Caki2 (cell line): Measurements from ENCODE around the gene PTPRN2. TPM values are rescaled to one million over a fixed set of nuclear protein-coding genes. Genes with fewer than 3 reads are reported as not detected.

Experiments used
- DNase-seq: peaks from one replicate; pipeline ENCODE4 v3.0.0-alpha.2; 2015; ENCODE audit warnings: low read depth
- in situ Hi-C: cut with HindIII; loops from 2 replicates; pipeline ENCODE4 v1.10.0; 2016; ENCODE audit warnings: low sequenced_read_pairs, low pct_unique_long_range_greater_than_20kb, mixed read lengths
- total RNA-seq: library from RNA; depleted of rRNA; stranded (reverse); fragments of >200 nt; shearing (Covaris generic); gene quantifications from 2 replicates; pipeline ENCODE4 v1.2.3, GENCODE V29; 2014; ENCODE audit warnings: low replicate concordance

The PTPRN2 gene
- total RNA-seq, 1 experiment from 2014 or later = 0.88 TPM

DNA sequence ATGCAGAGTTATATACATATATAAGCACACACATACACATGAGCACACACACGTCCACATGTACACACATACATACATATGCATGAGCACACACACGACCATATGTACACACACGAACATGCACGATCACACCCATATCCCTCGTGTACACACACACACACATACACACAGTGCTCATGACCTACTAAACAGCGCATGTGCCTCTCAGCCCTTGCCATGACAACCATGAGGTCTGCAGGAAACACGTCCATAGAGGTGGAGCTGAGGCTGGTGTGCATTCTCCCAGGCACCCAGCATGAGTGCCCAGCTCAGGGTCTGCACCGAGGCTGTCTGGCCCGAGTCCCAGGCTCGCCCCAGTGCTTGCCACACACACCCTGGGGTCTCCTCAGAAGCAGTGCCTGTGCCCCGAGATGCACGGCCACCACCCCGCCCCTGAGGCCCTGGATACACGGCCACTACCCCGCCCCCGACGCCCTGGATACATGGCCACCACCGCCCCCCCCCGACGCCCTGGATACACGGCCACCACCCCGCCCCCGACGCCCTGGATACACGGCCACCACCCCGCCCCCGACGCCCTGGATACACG is 721.2 kb downstream of the PTPRN2 start:
- in situ Hi-C loops = no loop called here
- no peak for DNase-seq

DNA sequence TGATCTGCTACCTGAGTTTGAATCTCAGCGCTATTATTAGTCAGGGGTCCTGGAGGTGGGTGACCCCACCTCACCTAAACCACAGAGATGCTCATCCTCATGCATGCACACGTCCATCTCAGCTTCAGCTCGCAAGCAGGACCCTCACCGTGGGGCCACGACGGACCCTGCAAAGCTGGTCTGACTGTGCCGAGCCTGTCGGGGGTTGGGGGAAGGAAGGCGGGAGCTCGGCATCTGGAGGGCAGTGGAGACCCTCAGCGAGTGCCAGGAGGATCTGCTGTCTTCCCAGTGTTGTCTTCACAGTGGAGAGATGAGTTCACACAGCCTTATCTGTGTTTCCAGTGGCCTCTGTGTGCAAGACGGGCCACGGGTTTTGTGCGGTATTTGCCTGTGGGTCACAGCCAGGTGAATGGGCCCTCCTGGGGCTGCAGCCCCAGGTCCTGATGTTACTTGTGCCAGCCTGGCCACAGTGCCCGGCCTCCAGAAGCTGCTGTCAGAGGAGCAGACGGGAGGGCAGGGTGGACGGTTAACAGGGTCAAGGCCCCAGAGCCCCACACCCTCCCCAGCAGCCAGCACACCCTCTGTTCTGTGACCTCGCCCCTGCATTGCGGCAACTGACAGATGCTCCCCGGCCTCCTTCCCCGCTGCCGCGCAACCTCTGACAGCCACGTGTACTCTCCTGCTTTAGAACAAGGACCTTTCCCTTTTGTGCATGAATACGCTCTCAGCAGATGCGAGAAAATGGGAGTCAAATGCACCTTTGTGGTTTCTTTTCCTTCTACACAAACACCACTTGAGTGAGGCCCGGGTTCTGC is 722.1 kb downstream of the PTPRN2 start:
- in situ Hi-C loops = no loop called here
- DNase-seq = no peak

DNA sequence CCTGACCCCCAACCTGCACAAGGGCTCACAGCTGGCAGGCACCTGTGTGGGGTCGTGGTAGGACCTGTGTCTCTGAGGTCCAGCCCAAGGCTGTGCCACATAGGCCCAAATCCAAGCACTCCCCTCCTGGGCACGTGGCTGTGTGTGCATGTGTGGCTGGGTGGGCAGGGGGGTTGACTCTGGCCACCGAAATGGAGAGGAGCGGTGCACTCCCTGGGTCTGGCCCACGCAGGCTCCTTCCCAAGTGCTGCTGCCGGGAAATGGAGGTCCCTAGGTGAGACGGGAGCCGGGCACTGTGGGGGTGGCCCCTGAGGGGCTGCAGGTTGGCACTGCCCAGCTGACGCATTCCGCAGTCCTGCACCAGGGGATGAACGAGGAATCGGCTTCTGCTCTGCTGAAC is 722.7 kb downstream of the PTPRN2 start:
- in situ Hi-C loops = no loop called here

DNA sequence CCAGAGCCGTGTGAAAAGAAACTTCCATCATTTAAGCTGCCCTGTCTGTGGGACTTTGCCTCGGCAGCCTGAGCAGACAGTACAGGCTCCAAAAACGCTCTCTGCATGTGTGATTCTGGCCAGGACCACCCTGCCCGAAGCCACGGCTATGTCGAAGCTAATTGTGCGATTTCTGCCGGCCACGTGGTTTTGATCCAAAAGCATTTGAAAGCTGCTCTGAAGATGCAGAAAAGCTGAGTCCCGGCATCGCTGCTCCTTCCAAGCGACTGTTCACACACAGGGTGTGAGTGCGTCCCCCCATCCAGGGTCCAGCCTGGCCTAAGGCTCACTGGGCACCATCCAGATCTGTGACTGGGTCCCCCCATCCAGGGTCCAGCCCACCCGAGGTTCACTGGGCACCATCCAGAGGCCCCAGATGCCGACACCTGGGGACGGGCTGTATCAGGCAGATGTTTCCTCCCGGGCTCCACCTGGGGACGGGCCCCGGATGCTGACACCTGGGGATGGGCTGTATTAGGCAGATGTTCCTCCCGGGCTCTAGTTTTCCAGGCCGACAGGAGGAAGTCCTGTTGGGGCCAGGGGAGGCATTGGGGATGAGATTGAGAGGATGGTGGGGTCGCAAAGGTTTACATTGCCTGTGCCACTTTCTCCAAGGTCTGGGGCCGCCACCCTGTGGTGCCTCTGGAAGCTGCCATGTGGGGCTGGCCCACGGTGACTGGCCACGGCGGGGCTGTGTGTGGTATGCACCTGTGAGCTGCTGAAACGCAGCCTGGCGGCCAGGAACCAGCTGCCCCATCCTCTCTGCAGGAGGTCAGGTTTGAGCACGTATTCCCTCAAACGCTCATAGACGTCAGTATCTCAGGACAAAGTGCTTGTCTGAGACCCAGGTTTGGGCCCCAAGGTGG is 723.5 kb downstream of the PTPRN2 start:
- no peak for DNase-seq
- in situ Hi-C loops = no loop called here

More for the DNA sequence above, 722.7 kb downstream of the PTPRN2 start:
- no peak for DNase-seq

DNA sequence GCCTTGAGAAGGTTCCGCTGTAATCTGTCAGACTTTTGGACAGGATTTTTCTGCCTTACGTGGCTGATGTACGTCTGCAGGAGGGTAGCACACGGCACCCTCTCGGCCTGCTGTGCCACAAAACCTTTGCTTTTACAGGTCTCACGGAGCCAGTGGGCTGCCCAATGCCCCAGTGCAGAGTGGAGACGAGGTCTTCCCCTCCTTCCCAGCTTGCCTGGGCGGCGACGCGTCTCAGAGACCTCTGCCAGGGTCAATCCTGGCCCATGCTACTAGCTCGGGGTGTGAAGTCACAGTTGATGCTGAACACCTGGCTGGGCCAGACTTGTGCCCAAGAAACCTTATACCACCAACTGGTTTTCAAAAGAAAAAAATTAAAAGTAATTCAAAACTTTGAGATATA is 724.4 kb downstream of the PTPRN2 start:
- in situ Hi-C loops = no loop called here
- DNase-seq = no peak

DNA sequence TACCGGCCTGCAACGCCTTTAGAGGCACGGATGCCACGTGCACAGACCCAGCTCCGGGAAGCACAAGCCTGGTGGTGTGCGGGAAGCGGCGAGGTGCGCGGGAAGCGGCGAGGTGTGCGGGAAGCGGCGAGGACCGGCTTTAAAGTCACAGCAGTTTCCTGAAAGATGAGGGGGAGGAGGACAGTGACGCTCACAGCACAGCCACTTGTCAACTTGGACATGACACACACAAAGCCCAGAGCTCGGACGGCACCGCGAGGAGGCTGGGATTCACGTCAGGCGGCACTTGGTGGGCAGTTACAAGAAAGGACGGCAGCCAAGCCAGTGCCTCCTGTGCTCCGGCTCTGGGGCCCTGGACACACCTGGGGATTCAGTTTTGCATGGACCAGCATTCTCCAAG is 724.9 kb downstream of the PTPRN2 start:
- in situ Hi-C loops = no loop called here

DNA sequence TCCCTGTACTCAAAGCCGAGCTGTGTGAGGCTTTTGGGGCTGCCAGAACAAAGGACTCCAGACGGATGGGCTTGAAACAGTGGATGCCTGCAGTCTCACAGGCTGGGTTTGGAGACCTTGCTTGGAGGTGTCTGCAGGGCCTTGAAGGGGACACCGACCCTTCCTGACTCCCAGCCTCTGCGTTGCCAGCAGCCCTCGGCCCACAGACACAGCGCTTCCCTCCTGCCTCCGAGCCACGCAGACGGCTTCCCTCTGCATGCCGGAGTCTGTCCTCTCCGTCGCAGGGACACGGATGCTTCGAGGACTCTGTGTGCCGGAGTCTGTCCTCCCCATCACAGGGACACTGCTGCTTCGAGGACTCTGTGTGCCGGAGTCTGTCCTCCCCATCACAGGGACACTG is 726.1 kb downstream of the PTPRN2 start:
- DNase-seq = no peak
- in situ Hi-C loops = no loop called here

More for the DNA sequence above, 724.9 kb downstream of the PTPRN2 start:
- no peak for DNase-seq

DNA sequence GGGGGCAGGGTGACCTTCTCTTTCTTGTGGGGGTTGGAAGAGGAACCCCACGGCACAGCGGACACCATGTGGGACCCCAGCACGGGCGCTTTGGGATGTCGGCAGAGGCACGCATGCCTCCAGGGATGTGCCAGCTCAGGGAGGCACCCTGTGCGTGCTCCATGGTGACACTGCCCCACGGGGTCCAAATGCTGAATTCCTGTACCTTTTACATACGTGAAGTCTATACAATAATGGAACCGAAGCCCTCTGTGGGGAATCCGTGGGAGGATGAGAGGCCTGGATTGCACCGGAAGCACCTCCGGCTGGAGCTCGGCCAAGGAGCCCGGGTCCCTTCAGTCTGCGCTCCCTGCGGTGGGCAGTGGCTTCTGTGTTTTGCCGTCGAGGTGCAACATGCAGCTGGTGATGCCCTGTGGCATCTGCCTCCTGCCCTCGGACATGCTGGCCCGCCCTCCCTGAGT is 726.6 kb downstream of the PTPRN2 start:
- in situ Hi-C loops = no loop called here
- DNase-seq = no peak

DNA sequence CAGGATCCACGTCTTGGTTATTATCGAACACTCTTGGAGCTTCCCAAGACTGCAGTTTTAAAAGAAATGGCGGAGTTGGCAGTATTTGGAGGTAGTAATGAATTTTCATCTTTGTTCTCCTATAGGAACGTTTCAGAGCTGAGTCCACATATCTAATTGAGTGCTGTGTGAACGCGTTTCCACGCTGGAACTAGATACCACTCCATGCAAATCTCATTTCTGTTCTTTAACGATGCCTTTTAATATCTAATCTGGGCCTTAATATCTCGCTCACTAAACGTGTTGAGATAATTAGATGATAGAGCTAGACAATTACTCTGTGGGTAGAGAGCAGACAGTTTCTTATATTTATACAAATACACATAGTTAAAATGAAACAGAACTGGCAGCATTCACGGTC is 727.2 kb downstream of the PTPRN2 start:
- no peak for DNase-seq
- in situ Hi-C loops = no loop called here

DNA sequence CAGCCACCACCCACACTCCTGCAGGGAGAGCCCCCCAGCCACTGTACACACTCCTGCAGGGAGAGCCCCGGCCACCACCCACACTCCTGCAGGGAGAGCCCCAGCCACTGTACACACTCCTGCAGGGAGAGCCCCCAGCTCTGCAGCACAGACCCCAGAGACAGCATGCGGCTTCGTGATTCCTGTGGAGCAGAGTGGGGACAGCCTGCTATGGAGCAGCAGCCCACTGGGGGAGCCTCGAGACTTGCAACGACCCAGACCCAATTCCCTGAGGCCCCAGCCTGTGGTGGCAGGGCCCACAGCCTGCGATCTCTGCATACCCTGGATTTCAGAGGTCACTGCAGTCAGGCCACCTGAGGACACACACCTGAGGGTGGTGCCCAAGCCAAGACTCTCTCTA is 727.7 kb downstream of the PTPRN2 start:
- in situ Hi-C loops = no loop called here
- no peak for DNase-seq

DNA sequence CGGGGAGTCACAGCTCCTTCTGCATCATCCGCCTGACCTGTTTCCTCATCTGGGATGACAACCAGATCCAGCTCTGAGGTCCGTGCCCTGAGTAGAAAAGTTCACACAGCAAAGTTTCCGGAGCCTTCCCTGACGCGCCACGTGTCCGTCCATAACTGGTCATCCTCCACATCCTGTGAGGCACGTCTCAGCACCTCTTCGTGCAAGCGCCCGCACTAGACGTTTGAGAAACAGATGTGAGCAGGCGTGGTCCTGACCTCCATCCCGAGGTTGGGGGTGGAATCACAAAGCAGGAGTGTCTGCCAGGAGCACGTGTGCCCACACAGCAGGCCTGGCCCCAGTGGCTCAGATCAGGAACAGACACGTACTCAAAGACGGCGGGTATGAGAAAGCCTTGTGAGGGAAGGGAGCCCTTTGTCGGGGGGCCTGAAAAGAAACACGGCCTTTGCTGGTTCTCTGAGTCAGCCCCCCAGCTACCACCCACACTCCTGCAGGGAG is 730.0 kb downstream of the PTPRN2 start:
- in situ Hi-C loops = no loop called here
- DNase-seq = no peak

DNA sequence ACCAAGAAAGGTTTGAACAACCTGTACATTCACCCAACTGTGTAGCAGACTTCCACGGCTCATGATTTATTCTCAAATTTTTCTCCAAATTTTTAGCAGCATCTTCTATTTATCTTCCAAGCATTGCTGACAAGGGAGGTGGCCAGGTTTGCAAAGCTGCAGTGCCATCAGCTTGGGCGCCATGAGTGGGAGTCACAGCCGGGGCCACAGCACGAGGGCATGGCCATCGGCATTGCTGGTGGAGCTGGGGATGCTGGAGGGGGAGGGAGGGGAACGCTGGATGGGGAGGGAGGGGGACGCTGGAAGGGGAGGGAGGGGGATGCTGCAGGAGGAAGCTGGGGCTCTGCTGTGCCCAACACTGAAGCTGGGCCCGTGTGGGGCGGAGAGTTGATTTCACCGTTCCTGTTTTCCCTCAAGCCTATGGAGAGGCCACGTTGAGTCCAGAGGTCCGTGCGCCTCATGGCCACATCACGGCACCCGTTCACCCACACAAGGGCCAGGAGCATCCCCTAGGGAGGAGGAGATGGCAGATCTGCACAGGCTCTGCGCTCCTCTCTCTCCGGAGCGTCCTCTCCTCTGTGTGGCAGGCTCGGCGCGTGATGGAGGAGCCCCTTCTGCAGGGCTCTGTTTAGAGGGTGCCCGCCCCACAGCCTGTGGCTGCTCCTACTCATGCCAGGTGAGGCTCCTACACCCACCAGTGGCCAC is 730.6 kb downstream of the PTPRN2 start:
- DNase-seq = no peak
- in situ Hi-C loops = no loop called here

DNA sequence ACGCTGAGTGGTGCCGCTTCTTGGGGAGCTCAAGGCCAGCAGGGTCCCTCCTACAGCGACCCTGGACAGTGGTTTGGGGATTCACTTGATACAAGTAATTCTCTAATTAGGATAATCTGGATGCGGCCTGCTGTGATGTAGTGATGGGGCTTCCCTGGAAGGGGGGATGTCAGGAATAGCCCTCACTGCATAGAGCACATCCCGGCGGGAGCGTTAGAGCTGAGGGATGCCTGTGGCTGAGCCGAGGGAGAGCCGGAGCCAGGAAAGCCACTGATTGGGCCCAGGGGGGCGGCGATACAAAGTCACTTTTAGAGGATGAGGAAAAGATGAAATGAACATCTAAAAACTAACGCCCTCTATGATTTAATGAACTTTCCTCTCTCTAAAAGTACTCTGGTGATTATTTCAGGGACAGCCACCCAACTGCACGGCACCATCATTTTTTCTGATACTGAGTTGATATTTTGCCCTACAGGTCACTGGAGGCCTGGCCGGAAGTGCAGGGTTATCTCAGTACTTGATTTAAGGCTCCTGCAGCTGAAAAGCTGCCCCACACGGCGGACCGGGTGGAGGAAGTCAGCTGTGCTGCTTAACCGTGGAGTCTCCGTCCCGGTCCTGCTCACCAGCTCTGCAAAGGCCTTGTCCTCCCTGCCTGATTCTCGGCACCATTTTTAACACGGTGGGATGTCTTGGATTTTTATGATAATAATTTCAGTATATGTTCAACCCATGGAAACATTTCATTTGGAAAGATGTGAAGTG is 732.0 kb downstream of the PTPRN2 start:
- in situ Hi-C loops = no loop called here
- DNase-seq = no peak

DNA sequence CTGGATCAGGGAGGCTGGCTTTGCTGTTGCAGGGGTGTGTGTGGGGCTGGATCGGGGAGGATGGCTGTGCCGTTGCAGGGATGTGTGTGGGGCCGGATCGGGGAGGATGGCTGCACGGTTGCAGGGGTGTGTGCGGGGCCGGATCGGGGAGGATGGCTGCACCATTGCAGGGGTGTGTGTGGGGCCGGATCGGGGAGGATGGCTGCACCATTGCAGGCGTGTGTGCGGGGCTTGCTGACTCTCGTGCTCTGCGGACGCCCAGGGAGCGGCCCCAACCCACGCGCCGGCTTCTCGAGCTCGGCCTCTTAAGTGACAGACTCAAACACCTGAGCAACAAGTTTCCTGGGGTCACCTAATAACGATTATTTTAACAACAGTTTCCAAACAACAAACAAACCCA is 732.6 kb downstream of the PTPRN2 start:
- no peak for DNase-seq
- in situ Hi-C loops = no loop called here

DNA sequence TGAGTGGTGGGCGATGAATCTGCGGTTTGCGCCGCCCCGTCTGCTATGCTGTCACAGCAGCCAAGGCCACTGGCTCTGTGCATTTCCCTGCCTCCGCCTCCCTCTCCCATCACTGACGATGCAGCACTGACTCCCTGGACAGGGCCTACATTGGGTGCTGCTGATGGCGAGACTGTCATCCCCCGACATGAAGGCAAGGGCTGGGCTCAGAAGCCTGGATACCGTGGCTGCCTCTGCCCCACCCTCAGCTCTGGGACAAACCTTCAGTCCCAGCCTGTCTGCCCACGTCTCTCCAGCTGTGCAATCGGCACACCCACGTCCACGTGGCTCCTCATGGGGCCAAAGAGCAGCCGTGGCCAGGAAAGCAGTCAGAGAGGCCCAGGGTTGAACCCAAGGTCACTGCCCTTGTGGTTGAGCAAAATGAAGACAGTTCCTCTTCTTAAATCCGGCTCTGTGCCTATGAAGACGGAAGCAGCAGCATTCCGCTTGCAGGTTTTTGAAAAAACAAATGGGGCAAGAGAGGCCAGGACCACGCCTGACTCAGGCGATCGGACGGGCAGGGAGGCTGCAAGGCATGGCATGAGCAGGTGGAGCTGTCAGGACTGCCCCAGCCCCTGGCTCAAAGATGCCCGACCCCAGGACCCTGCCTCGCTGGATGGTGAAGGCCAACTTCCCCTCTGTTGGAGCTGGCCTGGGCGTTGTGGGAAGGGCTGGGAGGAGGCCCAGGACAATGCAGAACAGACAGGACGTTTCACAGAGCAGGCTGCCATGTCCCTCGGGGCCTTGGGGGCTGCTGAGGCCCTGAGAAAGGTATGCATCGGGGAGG is 733.3 kb downstream of the PTPRN2 start:
- DNase-seq = no peak
- in situ Hi-C loops = no loop called here

DNA sequence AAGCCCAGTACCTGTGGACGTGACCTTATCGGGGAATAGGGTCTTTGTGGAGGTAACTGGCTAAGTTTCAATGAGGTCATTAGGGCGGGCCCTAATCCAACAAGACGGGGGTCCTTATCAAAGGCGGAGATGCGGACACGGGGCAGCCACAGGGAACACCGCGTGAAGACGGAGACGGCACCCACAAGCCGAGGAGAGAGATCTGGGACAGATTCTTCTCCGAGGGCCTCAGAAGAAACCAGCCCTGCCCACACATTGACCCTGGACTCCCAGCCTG is 733.9 kb downstream of the PTPRN2 start:
- no peak for DNase-seq
- in situ Hi-C loops = no loop called here
